Upper lobe of left lung (tissue), 6 donors: ENCODE data around the gene AGAP1. TPM values are rescaled to one million over a fixed set of nuclear protein-coding genes. Genes with fewer than 3 reads are reported as not detected.

Experiments used
- ATAC-seq, 2 donors: fragments of 200-7000 bp; cut with Tn5 transposase; one replicate each; pipeline ENCODE4 v1.9.1; 2022; ENCODE audit warnings: mild to moderate bottlenecking in 2 of 2, moderate library complexity in 2 of 2; ENCODE audit not compliant: low FRiP score in 2 of 2
- DNase-seq, 2 donors: peaks; one replicate each; pipeline ENCODE4 v3.0.0-alpha.2; 2019 to 2020
- H3K27ac ChIP-seq, 4 donors: fragments of 200-600 bp; sonication (generic); one replicate each; pipeline ENCODE4 v1.5.1; 2016 to 2019
- H3K27me3 ChIP-seq, 4 donors: fragments of 200-600 bp; sonication (generic); one replicate each; pipeline ENCODE4 v1.5.1; 2017 to 2019
- H3K36me3 ChIP-seq, 4 donors: fragments of 200-600 bp; sonication (generic); one replicate each; pipeline ENCODE4 v1.5.1; 2016 to 2019
- H3K4me1 ChIP-seq, 4 donors: fragments of 200-600 bp; sonication (generic); one replicate each; pipeline ENCODE4 v1.5.1; 2018 to 2019
- H3K4me3 ChIP-seq, 4 donors: fragments of 200-600 bp; sonication (generic); one replicate each; pipeline ENCODE4 v1.5.1; 2017 to 2019; ENCODE audit warnings: mild to moderate bottlenecking in 2 of 4, moderate library complexity in 1 of 4
- H3K9me3 ChIP-seq, 4 donors: fragments of 200-600 bp; sonication (generic); one replicate each; pipeline ENCODE4 v1.5.1; 2018 to 2019
- CTCF ChIP-seq, 6 experiments: fragments of 450-650 bp in 4 of 6; fragments of 200-600 bp in 2 of 6; sonication (generic) in 2 of 6; IDR thresholded peaks; one replicate each; pipeline ENCODE4 v1.5.1; 2016 to 2019; ENCODE audit warnings: antibody characterized with exemption in 6 of 6
- EP300 ChIP-seq, 4 donors: sonication (generic); formaldehyde crosslinking; IDR thresholded peaks; one replicate each; pipeline ENCODE4 v1.5.1; 2017; ENCODE audit warnings: antibody characterized with exemption in 4 of 4, control low read depth in 2 of 4
- POLR2A ChIP-seq, 4 donors: fragments of 450-650 bp; IDR thresholded peaks; one replicate each; pipeline ENCODE4 v1.5.1; 2016 to 2017; ENCODE audit warnings: antibody characterized with exemption in 4 of 4, mild to moderate bottlenecking in 2 of 4
- POLR2AphosphoS5 ChIP-seq, 2 donors: sonication (generic); formaldehyde crosslinking; IDR thresholded peaks; one replicate each; pipeline ENCODE4 v1.5.1; 2017; ENCODE audit warnings: antibody characterized with exemption in 2 of 2
- WGBS, 2 donors: methylation state at CpG; one replicate each; pipeline ENCODE4 v1.1.5; 2017 to 2018; 5-methylcytosine and 5-hydroxymethylcytosine counted together
- total RNA-seq, 6 donors: library from RNA; depleted of rRNA in 4 of 6; stranded (reverse); fragments of >200 nt in 4 of 6; gene quantifications; one replicate each; pipeline versions ENCODE4 v1.1.0 to v1.2.1, GENCODE V29; 2016 to 2021
- donor health status: DM: no; HTN: no; CAD: no; lungs with moderate emphysema.
- donor health status: DM: no; HTN: yes; CAD: no; lungs with severe emphysema.

AGAP1 gene
- total RNA-seq, 6 donors from 2014 or later: 25.5 to 45.1 (median 30.7) TPM

- no peaks in the 10 kb centered on the region for H3K4me1 ChIP-seq
- ATAC-seq: no peak
- WGBS, 2 donors: 90 to 93% methylated on average over 22 to 23 of the region's 23 CpGs
- no peak overlapping the region for H3K27ac ChIP-seq
- TF ChIP-seq CTCF (IDR thresholded peaks at IDR 0.05) (no peak), POLR2A (IDR thresholded peaks at IDR 0.05) (no peak), EP300 (IDR thresholded peaks at IDR 0.05) (no peak), POLR2AphosphoS5 (IDR thresholded peaks at IDR 0.05) (no peak)
- H3K27me3 ChIP-seq: no peaks in the 10 kb centered on the region
- no peak for DNase-seq
- H3K4me3 ChIP-seq: no peak overlapping the region
- no peaks in the 10 kb centered on the region for H3K9me3 ChIP-seq
- peaks cover 0 to 7% (median 3%) of the 10 kb centered on the region in 4 donors for H3K36me3 ChIP-seq
Observed at GRCh38 chr2:235958221-235958930, 464.5 kb downstream of the AGAP1 start.

GRCh38 chr2:235958931-235959410, 465.1 kb downstream of the AGAP1 start:
- Histone ChIP-seq H3K27ac (no peak overlapping the region), H3K4me1 (no peaks in the 10 kb centered on the region), H3K4me3 (no peak overlapping the region), H3K27me3 (no peaks in the 10 kb centered on the region), H3K9me3 (no peaks in the 10 kb centered on the region), H3K36me3 (peaks cover 0 to 7% (median 3%) of the 10 kb centered on the region in 4 donors)
- no peak for TF ChIP-seq CTCF (IDR thresholded peaks at IDR 0.05)
- no peak for TF ChIP-seq POLR2AphosphoS5 (IDR thresholded peaks at IDR 0.05)
- no peak for TF ChIP-seq EP300 (IDR thresholded peaks at IDR 0.05)
- no peak for TF ChIP-seq POLR2A (IDR thresholded peaks at IDR 0.05)
- WGBS, 2 donors: 95 to 96% methylated on average over 29 of the region's 29 CpGs
- ATAC-seq: no peak
- DNase-seq: peak in 1 of 2 donors; percentile 53

GRCh38 chr2:235960011-235960715, 466.3 kb downstream of the AGAP1 start:
- H3K27ac ChIP-seq: no peak overlapping the region
- H3K27me3 ChIP-seq: no peaks in the 10 kb centered on the region
- no peak for TF ChIP-seq POLR2AphosphoS5 (IDR thresholded peaks at IDR 0.05)
- TF ChIP-seq POLR2A (IDR thresholded peaks at IDR 0.05): no peak
- no peak for TF ChIP-seq EP300 (IDR thresholded peaks at IDR 0.05)
- no peak for TF ChIP-seq CTCF (IDR thresholded peaks at IDR 0.05)
- WGBS, 2 donors: 93 to 95% methylated on average over 18 to 21 of the region's 21 CpGs
- no peak overlapping the region for H3K4me3 ChIP-seq
- no peaks in the 10 kb centered on the region for H3K4me1 ChIP-seq
- peaks cover 0 to 7% (median 0%) of the 10 kb centered on the region in 4 donors for H3K36me3 ChIP-seq
- no peaks in the 10 kb centered on the region for H3K9me3 ChIP-seq
- peak in 1 of 2 donors; percentile 42 for DNase-seq
- no peak for ATAC-seq

GRCh38 chr2:235960716-235961640, 467.1 kb downstream of the AGAP1 start:
- 95% methylated on average over 31 of the region's 31 CpGs for WGBS, 2 donors
- Histone ChIP-seq H3K36me3 (peaks cover 0 to 7% (median 0%) of the 10 kb centered on the region in 4 donors), H3K4me1 (no peaks in the 10 kb centered on the region), H3K4me3 (no peak overlapping the region), H3K27ac (no peak overlapping the region), H3K9me3 (no peaks in the 10 kb centered on the region), H3K27me3 (no peaks in the 10 kb centered on the region)
- TF ChIP-seq POLR2AphosphoS5 (IDR thresholded peaks at IDR 0.05) (no peak), EP300 (IDR thresholded peaks at IDR 0.05) (no peak)
- ATAC-seq (no peak), DNase-seq (peak; percentile 4 to 71)
